HEK293 (cell line): Measurements from ENCODE around the gene HMSD.

Experiments used
- CTCF ChIA-PET: fragments of 350-600 bp; formaldehyde crosslinking; extraction: SDS; loops from one replicate; lab custom pipeline; 2021; ENCODE audit warnings: antibody characterized with exemption; lab: Yijun Ruan, JAX
- POLR2A ChIA-PET: fragments of 300-600 bp; formaldehyde crosslinking; extraction: SDS; loops from one replicate; lab custom pipeline; 2020; ENCODE audit warnings: antibody characterized with exemption, inconsistent platforms; lab: Yijun Ruan, JAX
- H3K27ac ChIP-seq: fragments of 200-500 bp; sonication (Bioruptor generic); 2 replicates; pipeline ENCODE4 v1.5.1; 2014; ENCODE audit warnings: low read depth, low read length, control low read depth, inconsistent platforms; ENCODE audit errors: extremely low read depth
- H3K36me3 ChIP-seq, 2 experiments: fragments of 200-500 bp in 1 of 2; sonication (Bioruptor generic) in 1 of 2; 1 replicate in 1 of 2; 2 replicates in 1 of 2; pipeline ENCODE4 v1.5.1; 2014 to 2017; ENCODE audit warnings: inconsistent platforms in 2 of 2, low read length in 2 of 2; ENCODE audit not compliant: control insufficient read depth in 2 of 2, insufficient read depth in 1 of 2
- H3K4me1 ChIP-seq: fragments of 200-500 bp; sonication (Bioruptor generic); 2 replicates; pipeline ENCODE4 v1.5.1; 2014; ENCODE audit warnings: mild to moderate bottlenecking, low read length, inconsistent platforms; ENCODE audit not compliant: control insufficient read depth, insufficient read depth
- H3K4me3 ChIP-seq: 2 replicates; pipeline ENCODE4 v1.5.1; 2011; ENCODE audit warnings: low read depth, mild to moderate bottlenecking, control low read depth, low read length, moderate library complexity
- H3K9me3 ChIP-seq: fragments of 200-500 bp; sonication (Bioruptor generic); 2 replicates; pipeline ENCODE4 v1.5.1; 2014; ENCODE audit warnings: low read depth, low read length, inconsistent platforms; ENCODE audit not compliant: control insufficient read depth, insufficient read depth
- AEBP2 ChIP-seq: fragments of 450-650 bp; formaldehyde crosslinking; IDR thresholded peaks from 2 replicates; pipeline ENCODE4 v1.5.1; 2016; ENCODE audit warnings: missing biosample characterization, missing genetic modification characterization, borderline replicate concordance
- ATF2 ChIP-seq: fragments of 450-650 bp; formaldehyde crosslinking; IDR thresholded peaks from 2 replicates; pipeline ENCODE4 v1.5.1; 2016; ENCODE audit warnings: missing biosample characterization, missing genetic modification characterization, low read depth
- BCL6B ChIP-seq: fragments of 450-650 bp; formaldehyde crosslinking; IDR thresholded peaks from 2 replicates; pipeline ENCODE4 v1.5.1; 2017; ENCODE audit warnings: missing biosample characterization, missing genetic modification characterization
- KLF1 ChIP-seq: fragments of 450-650 bp; formaldehyde crosslinking; IDR thresholded peaks from 2 replicates; pipeline ENCODE4 v1.5.1; 2016; ENCODE audit warnings: missing biosample characterization, missing genetic modification characterization
- RBAK ChIP-seq: fragments of 450-650 bp; formaldehyde crosslinking; IDR thresholded peaks from 2 replicates; pipeline ENCODE4 v1.5.1; 2016; ENCODE audit warnings: missing biosample characterization, missing genetic modification characterization
- SCRT2 ChIP-seq: fragments of 450-650 bp; formaldehyde crosslinking; IDR thresholded peaks from 2 replicates; pipeline ENCODE4 v1.5.1; 2016; ENCODE audit warnings: missing biosample characterization, missing genetic modification characterization
- ZEB2 ChIP-seq: fragments of 450-650 bp; formaldehyde crosslinking; IDR thresholded peaks from 2 replicates; pipeline ENCODE4 v1.5.1; 2016; ENCODE audit warnings: missing biosample characterization, missing genetic modification characterization
- ZFP37 ChIP-seq: fragments of 450-650 bp; formaldehyde crosslinking; IDR thresholded peaks from 2 replicates; pipeline ENCODE4 v1.5.1; 2016; ENCODE audit warnings: missing biosample characterization, missing genetic modification characterization
- ZNF211 ChIP-seq: fragments of 450-650 bp; formaldehyde crosslinking; IDR thresholded peaks from 2 replicates; pipeline ENCODE4 v1.5.1; 2016; ENCODE audit warnings: low read depth, missing biosample characterization, missing genetic modification characterization
- ZNF391 ChIP-seq: fragments of 450-650 bp; formaldehyde crosslinking; IDR thresholded peaks from 2 replicates; pipeline ENCODE4 v1.5.1; 2016; ENCODE audit warnings: low read depth, missing biosample characterization, missing genetic modification characterization, borderline replicate concordance
- ZNF398 ChIP-seq: fragments of 450-650 bp; formaldehyde crosslinking; IDR thresholded peaks from 2 replicates; pipeline ENCODE4 v1.5.1; 2017; ENCODE audit warnings: missing biosample characterization, missing genetic modification characterization
- ZNF404 ChIP-seq: fragments of 450-650 bp; formaldehyde crosslinking; IDR thresholded peaks from 2 replicates; pipeline ENCODE4 v1.5.1; 2017; ENCODE audit warnings: missing biosample characterization, missing genetic modification characterization
- ZNF416 ChIP-seq: fragments of 450-650 bp; formaldehyde crosslinking; IDR thresholded peaks from 2 replicates; pipeline ENCODE4 v1.5.1; 2016; ENCODE audit warnings: missing biosample characterization, missing genetic modification characterization
- ZNF548 ChIP-seq: fragments of 450-650 bp; formaldehyde crosslinking; IDR thresholded peaks from 2 replicates; pipeline ENCODE4 v1.5.1; 2016; ENCODE audit warnings: missing biosample characterization, missing genetic modification characterization
- ZNF555 ChIP-seq: fragments of 450-650 bp; formaldehyde crosslinking; conservative IDR thresholded peaks from 2 replicates; pipeline ENCODE4 v1.5.1; 2017; ENCODE audit warnings: missing biosample characterization, mild to moderate bottlenecking, missing genetic modification characterization, inconsistent platforms
- ZNF561 ChIP-seq: fragments of 450-650 bp; IDR thresholded peaks from 2 replicates; pipeline ENCODE4 v1.5.1; 2018; ENCODE audit warnings: missing biosample characterization, missing genetic modification characterization, borderline replicate concordance
- ZNF658 ChIP-seq: fragments of 450-650 bp; formaldehyde crosslinking; IDR thresholded peaks from 2 replicates; pipeline ENCODE4; 2016; ENCODE audit warnings: missing biosample characterization, missing genetic modification characterization
- ZNF660 ChIP-seq: fragments of 450-650 bp; IDR thresholded peaks from 2 replicates; pipeline ENCODE4 v1.5.1; 2018; ENCODE audit warnings: missing biosample characterization, mild to moderate bottlenecking, missing genetic modification characterization
- ZNF677 ChIP-seq: fragments of 450-650 bp; IDR thresholded peaks from 2 replicates; pipeline ENCODE4 v1.5.0; 2018; ENCODE audit warnings: missing biosample characterization, mild to moderate bottlenecking, missing genetic modification characterization, moderate library complexity
- ZNF785 ChIP-seq: fragments of 450-650 bp; formaldehyde crosslinking; IDR thresholded peaks from 2 replicates; pipeline ENCODE4 v1.5.1; 2016; ENCODE audit warnings: missing biosample characterization, missing genetic modification characterization
- ZNF791 ChIP-seq: fragments of 450-650 bp; formaldehyde crosslinking; IDR thresholded peaks from 2 replicates; pipeline ENCODE4 v1.5.1; 2016; ENCODE audit warnings: missing biosample characterization, missing genetic modification characterization
- ZNF792 ChIP-seq: fragments of 450-650 bp; formaldehyde crosslinking; IDR thresholded peaks from 2 replicates; pipeline ENCODE4 v1.5.1; 2016; ENCODE audit warnings: missing biosample characterization, missing genetic modification characterization

Gene HMSD

GRCh38 chr18:63956755-63957154 is 7.7 kb downstream of the HMSD start:
- CTCF ChIA-PET: no interaction called here
- TF ChIP-seq ZNF660 (tag by site-specific recombination): no peak
- no peak for TF ChIP-seq RBAK
- 0 out of 2 replicates have a peak, but pooled peaks have one; percentile 20 for TF ChIP-seq ZFP37
- TF ChIP-seq AEBP2: no peak
- TF ChIP-seq ZNF548: no peak
- TF ChIP-seq ZNF658 (tag by site-specific recombination): no peak
- TF ChIP-seq ZNF677 (tag by site-specific recombination): no peak
- no peak for TF ChIP-seq ZNF785
- TF ChIP-seq, all 188 proteins: peak for 1
- POLR2A ChIA-PET: no interaction called here
- no peaks in the 10 kb centered on the region for H3K9me3 ChIP-seq
- H3K27ac ChIP-seq: no peak overlapping the region
- H3K36me3 ChIP-seq: no peaks in the 10 kb centered on the region; a peak in 1 of 3 replicates
- no peak overlapping the region for H3K4me3 ChIP-seq
- no peaks in the 10 kb centered on the region for H3K4me1 ChIP-seq

- ChIA-PET CTCF (interaction anchor here (1.7 to 6.1 kb wide), 4 partner anchors 14 to 35 kb away, joined by 7 to 49 read pairs (median 28); no protein-coding TSS in a partner anchor), POLR2A (interaction anchor here (0.7 kb wide), 1 partner anchor 283 kb away, joined by 3 read pairs; no protein-coding TSS in a partner anchor)
- H3K4me3 ChIP-seq: no peak overlapping the region
- H3K27ac ChIP-seq: no peak overlapping the region
- H3K36me3 ChIP-seq: no peaks in the 10 kb centered on the region
- H3K9me3 ChIP-seq: no peaks in the 10 kb centered on the region
- no peaks in the 10 kb centered on the region for H3K4me1 ChIP-seq
- TF ChIP-seq KLF1 (no peak), SCRT2 (tag by site-specific recombination) (no peak), ZNF792 (tag by site-specific recombination) (no peak), BCL6B (tag by site-specific recombination) (no peak), ZNF791 (no peak), ZNF416 (tag by site-specific recombination) (no peak), ZNF404 (no peak), ATF2 (tag by site-specific recombination) (no peak), ZNF398 (tag by site-specific recombination) (no peak), ZNF561 (tag by site-specific recombination) (no peak), ZNF555 (tag by site-specific recombination) (no peak), ZNF391 (tag by site-specific recombination) (no peak), ZEB2 (tag by site-specific recombination) (no peak), ZNF211 (no peak)
These were observed 11.8 kb downstream of the HMSD start for GRCh38 chr18:63960891-63961290.
